ENCODE results near the gene ARHGEF7.

The ARHGEF7 gene

DNA sequence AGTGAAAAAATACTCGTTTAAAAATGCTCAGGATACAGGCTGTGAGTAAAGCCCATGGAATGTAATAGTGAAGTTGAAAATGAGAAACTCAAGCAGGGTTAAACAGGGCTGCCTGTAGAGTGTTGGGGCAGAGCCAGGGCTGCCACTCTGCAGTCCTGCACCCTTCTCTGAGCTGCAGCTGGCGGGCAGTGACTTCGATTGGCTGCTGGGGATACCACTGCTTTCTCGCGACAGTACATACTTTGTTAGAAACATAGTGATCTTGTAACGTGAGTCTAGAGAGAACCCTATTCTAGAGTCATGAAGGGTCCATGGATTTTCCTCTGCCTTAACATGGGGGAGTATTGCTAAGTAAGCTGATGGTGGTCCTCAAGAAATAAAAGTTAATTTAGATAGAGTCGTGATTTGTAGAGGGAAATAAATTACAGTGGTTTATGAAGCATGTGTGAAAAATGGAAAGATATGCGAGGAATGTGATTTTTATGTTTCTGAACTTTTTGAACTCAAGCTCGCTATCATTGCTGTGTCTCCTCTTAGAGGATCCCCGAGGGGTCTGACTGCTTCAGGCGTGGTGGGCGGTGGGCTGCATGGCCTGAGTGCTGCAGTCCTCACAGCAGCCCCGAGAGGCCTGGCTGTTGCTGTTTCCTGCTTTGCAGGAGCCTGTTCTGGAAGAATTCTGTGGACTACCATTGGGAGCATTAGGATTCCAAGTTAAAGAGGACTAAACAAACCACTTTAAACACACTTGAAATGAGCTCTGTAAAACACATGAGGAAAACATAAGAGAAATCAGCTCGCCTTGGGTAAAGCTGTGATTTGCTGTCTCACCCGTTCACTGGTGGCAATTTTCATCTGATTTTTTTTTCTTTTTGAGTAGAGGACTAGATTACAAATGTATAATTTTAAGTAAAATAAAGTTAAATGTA is 95.7 kb downstream of the ARHGEF7 start:
- no peaks in the 10 kb centered on the region for H3K9me2 ChIP-seq (replicated peaks; ENCODE audit: low read depth, low read length)
- H3F3A ChIP-seq (ENCODE audit: low read depth) = no peaks in the 10 kb centered on the region
- peaks cover 97% of the 10 kb centered on the region for H3K79me2 ChIP-seq (ENCODE audit: insufficient read depth, low read length)
- H2AFZ ChIP-seq (ENCODE audit: low read length) = no peak overlapping the region
- H3K36me3 ChIP-seq (ENCODE audit: insufficient read depth, low read length) = peaks cover 40% of the 10 kb centered on the region; the same call in 1 of the 2 replicates
- H3K4me3 ChIP-seq (ENCODE audit: low read length, poor library complexity, severe bottlenecking) = no peak overlapping the region
- no peaks in the 10 kb centered on the region for H3K27me3 ChIP-seq (ENCODE audit: insufficient read depth, low read length, poor library complexity, severe bottlenecking)
- H3K4me1 ChIP-seq (ENCODE audit: insufficient read depth, low read length, poor library complexity, severe bottlenecking) = peaks cover 1% of the 10 kb centered on the region
- H3K9ac ChIP-seq (ENCODE audit: low read depth, low read length, poor library complexity, severe bottlenecking) = no peak overlapping the region
- no peaks in the 10 kb centered on the region for H3K9me3 ChIP-seq (ENCODE audit: insufficient read depth, low read depth, low read length)
- peaks cover 68% of the 10 kb centered on the region for H4K20me1 ChIP-seq (ENCODE audit: insufficient read depth, low read length, poor library complexity, severe bottlenecking)
- TF ChIP-seq CTCF (conservative IDR thresholded peaks at IDR 0.05; ENCODE audit: low read length) = no peak
- TF ChIP-seq EZH2phosphoT487 (IDR thresholded peaks at IDR 0.05; ENCODE audit: borderline replicate concordance) = no peak
- H3K4me2 ChIP-seq (ENCODE audit: low read depth, low read length, poor library complexity, severe bottlenecking) = no peak overlapping the region

GRCh38 chr13:111211789-111212516 is 96.8 kb downstream of the ARHGEF7 start:
- no peak overlapping the region for H3K4me2 ChIP-seq (ENCODE audit: low read depth, low read length, poor library complexity, severe bottlenecking)
- H3K9ac ChIP-seq (ENCODE audit: low read depth, low read length, poor library complexity, severe bottlenecking) = no peak overlapping the region
- no peaks in the 10 kb centered on the region for H3K9me3 ChIP-seq (ENCODE audit: insufficient read depth, low read depth, low read length)
- no peaks in the 10 kb centered on the region for H3F3A ChIP-seq (ENCODE audit: low read depth)
- TF ChIP-seq EZH2phosphoT487 (IDR thresholded peaks at IDR 0.05; ENCODE audit: borderline replicate concordance) (no peak), CTCF (conservative IDR thresholded peaks at IDR 0.05; ENCODE audit: low read length) (no peak)
- peaks cover 77% of the 10 kb centered on the region for H4K20me1 ChIP-seq (ENCODE audit: insufficient read depth, low read length, poor library complexity, severe bottlenecking)
- no peaks in the 10 kb centered on the region for H3K27me3 ChIP-seq (ENCODE audit: insufficient read depth, low read length, poor library complexity, severe bottlenecking)
- H3K4me3 ChIP-seq (ENCODE audit: low read length, poor library complexity, severe bottlenecking) = no peak overlapping the region
- H3K4me1 ChIP-seq (ENCODE audit: insufficient read depth, low read length, poor library complexity, severe bottlenecking) = peaks cover 5% of the 10 kb centered on the region
- peaks cover 99% of the 10 kb centered on the region for H3K79me2 ChIP-seq (ENCODE audit: insufficient read depth, low read length)
- peaks cover 32% of the 10 kb centered on the region; the same call in 1 of the 2 replicates for H3K36me3 ChIP-seq (ENCODE audit: insufficient read depth, low read length)
- H3K9me2 ChIP-seq (replicated peaks; ENCODE audit: low read depth, low read length) = no peaks in the 10 kb centered on the region
- no peak overlapping the region for H2AFZ ChIP-seq (ENCODE audit: low read length)

DNA sequence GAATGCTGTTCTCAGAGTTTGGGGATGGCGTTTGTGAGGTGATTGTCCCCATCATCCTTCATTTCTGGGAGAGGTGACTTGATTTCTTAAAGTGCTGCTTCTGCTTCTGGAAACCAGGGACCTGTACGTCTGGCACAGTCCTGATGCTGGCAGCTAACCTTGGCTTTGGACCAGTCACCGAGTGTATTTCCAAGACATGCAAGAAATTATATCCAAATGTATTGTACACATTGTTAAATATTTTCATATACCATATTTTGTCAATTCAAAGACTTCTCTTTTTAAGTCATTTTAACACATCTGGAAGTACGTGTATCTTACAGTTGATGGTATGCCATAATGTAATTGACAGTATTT is 97.4 kb downstream of the ARHGEF7 start:
- Histone ChIP-seq H3K9ac (ENCODE audit: low read depth, low read length, poor library complexity, severe bottlenecking) (no peak overlapping the region), H3K4me1 (ENCODE audit: insufficient read depth, low read length, poor library complexity, severe bottlenecking) (peaks cover 5% of the 10 kb centered on the region), H3K36me3 (ENCODE audit: insufficient read depth, low read length) (peaks cover 28% of the 10 kb centered on the region; the same call in 1 of the 2 replicates), H3K9me2 (replicated peaks; ENCODE audit: low read depth, low read length) (no peaks in the 10 kb centered on the region), H3K9me3 (ENCODE audit: insufficient read depth, low read depth, low read length) (no peaks in the 10 kb centered on the region), H4K20me1 (ENCODE audit: insufficient read depth, low read length, poor library complexity, severe bottlenecking) (peaks cover 79% of the 10 kb centered on the region), H3K79me2 (ENCODE audit: insufficient read depth, low read length) (peaks cover 99% of the 10 kb centered on the region), H3K4me3 (ENCODE audit: low read length, poor library complexity, severe bottlenecking) (no peak overlapping the region), H3F3A (ENCODE audit: low read depth) (no peaks in the 10 kb centered on the region), H3K4me2 (ENCODE audit: low read depth, low read length, poor library complexity, severe bottlenecking) (no peak overlapping the region), H3K27me3 (ENCODE audit: insufficient read depth, low read length, poor library complexity, severe bottlenecking) (no peaks in the 10 kb centered on the region), H2AFZ (ENCODE audit: low read length) (no peak overlapping the region)
- TF ChIP-seq EZH2phosphoT487 (IDR thresholded peaks at IDR 0.05; ENCODE audit: borderline replicate concordance) (no peak), CTCF (conservative IDR thresholded peaks at IDR 0.05; ENCODE audit: low read length) (no peak)
